SK-N-MC (cell line): Measurements from ENCODE around the gene RASIP1.

Source experiments
- EZH2 ChIP-seq: fragments of 200-600 bp; sonication (generic); IDR thresholded peaks from one replicate; pipeline ENCODE4 v1.6.1; 2017; ENCODE audit warnings: antibody characterized with exemption
- POLR2AphosphoS5 ChIP-seq: IDR thresholded peaks from 2 replicates; pipeline ENCODE4 v1.6.1; 2012; ENCODE audit warnings: mild to moderate bottlenecking, low read depth, low read length, borderline replicate concordance

- TF ChIP-seq EZH2 (no peak), POLR2AphosphoS5 (no peak)
These were observed 1.7 kb upstream of the RASIP1 start for GRCh38 chr19:48742096-48742495.
